Nephron progenitor cell (in vitro differentiated cells): Measurements from ENCODE around the gene GAGE13.
A peak's percentile ranks its signal among the peaks of the same experiment; 100 is the strongest.
"Not testable (repeated sequence)": the region's sequence is repeated elsewhere in the genome, so short reads cannot be mapped to it uniquely, and the experiment has no call there.

Source experiments
- DNase-seq: peaks from one replicate; pipeline ENCODE4 v3.0.0; 2021
- H3K27ac Mint-ChIP-seq: 2 replicates; pipeline ENCODE4 v1.8.0; 2021; ENCODE audit warnings: mild to moderate bottlenecking, moderate library complexity, mixed read lengths
- H3K27me3 Mint-ChIP-seq: 2 replicates; pipeline ENCODE4 v1.8.0; 2021; ENCODE audit warnings: mild to moderate bottlenecking, low read depth, mixed read lengths; ENCODE audit not compliant: poor library complexity
- H3K36me3 Mint-ChIP-seq: 2 replicates; pipeline ENCODE4 v1.8.0; 2021; ENCODE audit warnings: low read depth, mixed read lengths
- H3K4me1 Mint-ChIP-seq: 2 replicates; pipeline ENCODE4 v1.8.0; 2021; ENCODE audit warnings: mixed read lengths
- H3K4me3 Mint-ChIP-seq: 2 replicates; pipeline ENCODE4 v1.8.0; 2021; ENCODE audit warnings: mild to moderate bottlenecking, moderate library complexity, mixed read lengths
- H3K9me3 Mint-ChIP-seq: 2 replicates; pipeline ENCODE4 v1.8.0; 2021; ENCODE audit warnings: mild to moderate bottlenecking, moderate library complexity, mixed read lengths
- TF ChIP-seq, protein P1 (sequence below): fragments of 200-600 bp; sonication (generic); IDR thresholded peaks from 2 replicates; pipeline ENCODE4 v1.5.0; 2021; ENCODE audit warnings: antibody characterized with exemption

Gene GAGE13

DNA sequence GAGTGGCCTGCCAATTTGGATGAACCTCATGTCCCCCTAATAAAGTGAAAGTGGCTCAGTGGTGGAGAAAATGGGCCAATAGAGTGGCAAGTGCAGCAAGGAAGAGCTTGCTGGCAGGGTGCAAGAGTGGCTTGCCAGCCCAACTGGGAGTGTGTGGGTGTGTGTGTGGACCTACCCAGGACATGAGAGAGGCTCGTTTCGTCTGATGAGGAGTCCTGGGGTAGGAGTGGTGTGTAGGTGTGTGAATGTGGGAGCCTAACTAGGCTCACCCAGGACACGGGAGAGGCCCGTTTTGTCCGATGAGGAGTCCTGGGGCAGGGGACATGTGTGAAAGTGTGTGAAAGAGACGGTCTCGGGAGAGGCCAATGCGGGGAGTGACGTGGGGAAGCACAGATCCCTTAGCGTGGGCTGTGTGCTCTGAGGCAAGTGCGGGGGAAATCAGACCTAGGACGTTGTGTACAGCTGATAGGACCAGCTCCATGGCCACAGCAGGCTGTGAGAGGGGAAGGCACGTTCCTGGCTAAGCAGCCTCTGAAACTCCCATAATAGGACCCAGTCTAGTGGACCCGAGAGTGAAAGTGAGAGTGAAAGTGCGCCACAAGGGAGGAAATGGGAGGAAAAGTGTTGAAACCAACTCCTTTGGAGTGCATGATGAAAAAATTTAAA lies 22.6 kb upstream of the GAGE13 start:
- TF ChIP-seq, protein P1, sequence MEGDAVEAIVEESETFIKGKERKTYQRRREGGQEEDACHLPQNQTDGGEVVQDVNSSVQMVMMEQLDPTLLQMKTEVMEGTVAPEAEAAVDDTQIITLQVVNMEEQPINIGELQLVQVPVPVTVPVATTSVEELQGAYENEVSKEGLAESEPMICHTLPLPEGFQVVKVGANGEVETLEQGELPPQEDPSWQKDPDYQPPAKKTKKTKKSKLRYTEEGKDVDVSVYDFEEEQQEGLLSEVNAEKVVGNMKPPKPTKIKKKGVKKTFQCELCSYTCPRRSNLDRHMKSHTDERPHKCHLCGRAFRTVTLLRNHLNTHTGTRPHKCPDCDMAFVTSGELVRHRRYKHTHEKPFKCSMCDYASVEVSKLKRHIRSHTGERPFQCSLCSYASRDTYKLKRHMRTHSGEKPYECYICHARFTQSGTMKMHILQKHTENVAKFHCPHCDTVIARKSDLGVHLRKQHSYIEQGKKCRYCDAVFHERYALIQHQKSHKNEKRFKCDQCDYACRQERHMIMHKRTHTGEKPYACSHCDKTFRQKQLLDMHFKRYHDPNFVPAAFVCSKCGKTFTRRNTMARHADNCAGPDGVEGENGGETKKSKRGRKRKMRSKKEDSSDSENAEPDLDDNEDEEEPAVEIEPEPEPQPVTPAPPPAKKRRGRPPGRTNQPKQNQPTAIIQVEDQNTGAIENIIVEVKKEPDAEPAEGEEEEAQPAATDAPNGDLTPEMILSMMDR, result no peak
- H3K36me3 Mint-ChIP-seq, result peaks cover 5% of the 10 kb centered on the region
- H3K27me3 Mint-ChIP-seq, result no peaks in the 10 kb centered on the region
- peaks cover 22% of the 10 kb centered on the region for H3K4me1 Mint-ChIP-seq
- no peak for DNase-seq
- no peak overlapping the region for H3K27ac Mint-ChIP-seq
- H3K4me3 Mint-ChIP-seq, result peak overlapping the region; percentile 21
- H3K9me3 Mint-ChIP-seq, result peaks cover 54% of the 10 kb centered on the region

DNA sequence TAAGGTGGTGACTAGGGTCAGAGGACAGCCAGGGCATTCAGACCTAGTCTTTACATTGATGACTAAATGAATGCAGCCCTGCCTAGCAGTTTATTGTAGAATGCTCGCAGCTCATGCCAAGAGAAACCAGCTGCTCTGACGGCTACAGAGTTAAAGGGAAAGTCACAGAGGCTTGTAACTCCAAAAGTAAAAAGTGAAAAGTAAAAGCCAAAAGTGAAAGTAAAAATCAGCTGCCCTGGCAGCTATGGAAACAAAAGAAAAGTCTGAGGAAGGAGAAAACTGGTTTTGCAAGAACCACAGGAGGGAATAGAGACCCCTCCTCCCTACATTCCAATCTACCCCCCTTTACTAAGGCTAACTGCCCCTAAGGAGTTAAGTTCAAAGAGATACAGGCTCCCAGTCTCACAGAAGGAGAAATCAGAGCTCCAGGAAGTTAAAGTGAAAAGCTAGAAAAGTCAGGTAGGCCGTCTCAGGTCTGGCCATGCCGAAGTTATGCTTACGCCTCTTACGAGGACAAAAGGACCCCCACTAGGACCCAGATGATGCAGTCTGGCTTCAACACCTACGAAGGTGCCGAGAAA lies 21.9 kb upstream of the GAGE13 start:
- H3K4me3 Mint-ChIP-seq, result peak overlapping the region; percentile 37
- no peak overlapping the region for H3K27ac Mint-ChIP-seq
- H3K9me3 Mint-ChIP-seq, result peaks cover 47% of the 10 kb centered on the region
- H3K36me3 Mint-ChIP-seq, result peaks cover 5% of the 10 kb centered on the region
- no peak for DNase-seq
- H3K4me1 Mint-ChIP-seq, result peaks cover 22% of the 10 kb centered on the region
- TF ChIP-seq, protein P1, result no peak
- no peaks in the 10 kb centered on the region for H3K27me3 Mint-ChIP-seq

DNA sequence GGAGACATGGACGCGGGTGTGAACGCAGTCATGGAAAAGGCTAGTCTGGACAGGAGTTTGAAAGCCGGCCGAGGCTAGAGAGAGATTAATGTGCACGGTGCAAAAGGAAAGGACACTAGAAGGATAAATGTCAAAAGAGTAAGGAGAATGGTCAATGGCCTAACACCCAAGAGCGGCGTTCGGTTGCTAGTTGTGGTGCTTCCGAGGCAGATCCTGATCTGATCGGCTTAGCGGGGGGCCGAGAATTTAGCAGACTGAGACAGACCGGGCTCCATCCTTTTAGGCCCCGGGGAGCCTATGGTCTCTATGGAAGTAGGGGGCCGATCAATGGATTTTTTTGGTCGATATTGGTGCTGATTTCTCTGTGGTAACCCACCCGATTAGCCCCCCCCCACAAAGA lies 21.0 kb upstream of the GAGE13 start:
- Mint-ChIP-seq H3K9me3 (peaks cover 41% of the 10 kb centered on the region), H3K27me3 (no peaks in the 10 kb centered on the region), H3K36me3 (peaks cover 5% of the 10 kb centered on the region), H3K27ac (no peak overlapping the region), H3K4me3 (peak overlapping the region; percentile 54), H3K4me1 (peaks cover 22% of the 10 kb centered on the region)
- TF ChIP-seq, protein P1, result no peak
- no peak for DNase-seq

DNA sequence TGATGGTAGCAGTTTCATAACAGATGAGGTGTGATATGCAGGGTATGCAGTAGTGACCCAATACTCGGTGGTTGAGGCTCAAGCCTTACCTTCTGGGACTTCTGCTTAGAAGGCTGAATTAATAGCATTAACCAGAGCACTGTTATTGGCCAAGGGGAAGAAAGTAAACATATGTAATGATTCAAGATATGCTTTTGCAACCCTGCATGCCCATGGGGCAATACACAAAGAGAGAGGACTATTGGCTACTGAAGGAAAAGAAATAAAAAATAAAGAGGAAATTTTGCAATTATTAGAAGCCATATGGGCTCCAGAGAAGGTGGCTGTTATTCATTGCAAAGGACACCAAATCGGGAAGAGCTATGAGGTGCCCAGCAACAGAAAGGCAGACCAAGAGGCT lies 19.2 kb upstream of the GAGE13 start:
- Mint-ChIP-seq H3K36me3 (peaks cover 5% of the 10 kb centered on the region), H3K4me3 (no peak overlapping the region), H3K27me3 (no peaks in the 10 kb centered on the region), H3K9me3 (peaks cover 42% of the 10 kb centered on the region), H3K27ac (no peak overlapping the region), H3K4me1 (peaks cover 33% of the 10 kb centered on the region)
- no peak for DNase-seq
- TF ChIP-seq, protein P1, result no peak

DNA sequence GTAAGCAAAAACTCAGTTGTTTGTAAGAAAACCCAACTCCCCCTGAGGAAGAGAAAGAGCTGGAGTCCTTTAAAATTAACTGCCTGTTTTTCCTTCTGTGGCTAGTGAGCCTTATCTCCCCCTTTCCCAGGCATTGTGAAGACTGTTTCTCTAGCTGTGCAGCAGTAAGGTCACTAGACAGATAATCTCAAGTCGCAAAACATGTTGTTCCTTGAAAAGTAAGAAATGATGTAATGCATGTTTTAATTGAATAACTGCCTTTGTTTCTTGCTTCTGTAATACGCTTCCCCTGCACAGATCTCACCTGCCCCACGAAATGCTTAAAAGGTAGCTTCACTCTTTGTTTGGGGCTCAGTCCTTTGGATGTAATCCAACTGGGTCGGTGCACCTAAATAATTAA lies 15.3 kb upstream of the GAGE13 start:
- no peaks in the 10 kb centered on the region for H3K36me3 Mint-ChIP-seq

DNA sequence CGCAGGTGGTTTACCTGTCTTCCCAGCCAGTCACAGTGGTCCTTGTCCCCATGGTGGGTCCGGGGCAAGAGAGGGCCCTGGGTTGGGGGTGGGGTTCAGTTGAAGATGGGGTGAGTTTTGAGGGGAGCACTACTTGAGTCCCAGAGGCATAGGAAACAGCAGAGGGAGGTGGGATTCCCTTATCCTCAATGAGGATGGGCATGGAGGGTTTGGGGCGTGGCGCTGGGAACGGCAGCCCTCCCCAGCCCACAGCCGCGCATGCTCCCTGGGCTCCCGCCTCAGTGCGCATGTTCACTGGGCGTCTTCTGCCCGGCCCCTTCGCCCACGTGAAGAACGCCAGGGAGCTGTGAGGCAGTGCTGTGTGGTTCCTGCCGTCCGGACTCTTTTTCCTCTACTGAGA lies 9.6 kb upstream of the GAGE13 start, which contains the start of gene GAGE12J:
Gene GAGE12J (plus strand): TSS at position 301 of the 400 bp plus-strand sequence. CDS start 1,157 bp downstream, outside the sequence.
- DNase-seq, H3K27ac Mint-ChIP-seq, H3K9me3 Mint-ChIP-seq, H3K4me1 Mint-ChIP-seq, H3K36me3 Mint-ChIP-seq, H3K4me3 Mint-ChIP-seq, H3K27me3 Mint-ChIP-seq: not testable (repeated sequence)

More for the DNA sequence above, 15.3 kb upstream of the GAGE13 start:
- peaks cover 11% of the 10 kb centered on the region for H3K4me1 Mint-ChIP-seq
- H3K4me3 Mint-ChIP-seq, result no peak overlapping the region
- DNase-seq, result no peak
- H3K9me3 Mint-ChIP-seq, result peaks cover 15% of the 10 kb centered on the region
- H3K27ac Mint-ChIP-seq, result peak overlapping the region; percentile 86
- TF ChIP-seq, protein P1, result no peak
- H3K27me3 Mint-ChIP-seq, result no peaks in the 10 kb centered on the region

DNA sequence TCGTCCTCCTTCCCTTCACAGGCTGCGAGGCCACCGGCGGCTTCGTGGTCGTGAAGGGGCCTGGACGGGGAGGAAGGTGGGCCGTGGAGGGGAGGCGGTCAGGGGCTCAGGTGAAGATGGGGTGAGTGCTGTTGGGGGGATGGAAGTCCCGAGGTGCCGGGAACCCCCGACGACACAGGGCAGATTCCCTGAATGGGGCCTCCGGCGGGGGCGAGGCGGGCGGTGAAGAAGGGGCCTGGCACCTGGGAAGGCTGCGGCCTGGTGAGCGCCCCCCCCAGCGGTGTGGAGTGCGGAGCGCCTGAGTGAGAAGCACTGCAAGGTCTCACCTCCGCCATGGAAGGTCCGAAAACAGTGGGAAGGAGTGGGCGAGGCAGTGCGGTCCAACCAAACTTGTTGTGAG lies 9.1 kb upstream of the GAGE13 start:
- not testable (repeated sequence) for DNase-seq, H3K27me3 Mint-ChIP-seq, H3K9me3 Mint-ChIP-seq, H3K4me3 Mint-ChIP-seq, H3K27ac Mint-ChIP-seq, H3K36me3 Mint-ChIP-seq, H3K4me1 Mint-ChIP-seq

DNA sequence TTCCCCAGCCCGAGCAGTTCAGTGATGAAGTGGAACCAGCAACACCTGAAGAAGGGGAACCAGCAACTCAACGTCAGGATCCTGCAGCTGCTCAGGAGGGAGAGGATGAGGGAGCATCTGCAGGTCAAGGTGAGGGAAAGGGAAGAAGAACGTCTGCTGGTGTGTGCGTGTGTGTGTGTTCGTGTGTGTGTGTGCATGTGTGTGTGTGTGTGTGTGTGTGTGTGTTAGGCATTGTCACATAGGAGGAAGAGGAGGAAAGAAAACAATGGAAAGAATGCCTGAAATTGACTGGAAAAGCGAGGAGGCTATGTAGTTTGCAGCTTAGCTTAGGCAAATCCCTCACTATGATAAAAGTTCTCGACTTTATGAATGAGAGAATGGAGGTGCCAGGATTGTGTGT lies 7.6 kb upstream of the GAGE13 start:
- H3K9me3 Mint-ChIP-seq, H3K27me3 Mint-ChIP-seq, H3K4me3 Mint-ChIP-seq, H3K36me3 Mint-ChIP-seq, H3K4me1 Mint-ChIP-seq, DNase-seq, H3K27ac Mint-ChIP-seq: not testable (repeated sequence)

DNA sequence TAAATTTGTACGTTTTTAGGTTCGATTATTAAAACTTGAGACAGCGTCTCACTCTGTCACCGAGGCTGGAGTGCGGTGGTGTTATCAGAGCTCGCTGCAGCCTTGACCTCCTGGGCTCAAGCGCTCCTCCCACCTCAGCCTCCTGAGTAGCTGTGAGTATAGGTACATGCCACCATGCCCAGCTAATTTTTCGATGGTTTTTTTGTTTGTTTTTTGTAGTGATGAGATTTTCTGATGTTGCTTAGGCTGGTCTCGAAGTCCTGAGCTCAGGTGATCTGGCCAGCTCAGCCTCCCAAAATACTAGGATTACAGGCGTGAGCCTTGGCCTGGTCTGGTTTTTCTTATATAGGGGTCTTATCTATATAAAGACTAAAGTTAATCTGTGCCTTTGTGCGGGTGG lies 961 bp upstream of the GAGE13 start:
- not testable (repeated sequence) for DNase-seq, H3K4me3 Mint-ChIP-seq, H3K27ac Mint-ChIP-seq, H3K27me3 Mint-ChIP-seq, H3K4me1 Mint-ChIP-seq, H3K9me3 Mint-ChIP-seq, H3K36me3 Mint-ChIP-seq
